Hepatocyte (in vitro differentiated cells): ENCODE measurements around the gene NAA11. TPM values are rescaled to one million over a fixed set of nuclear protein-coding genes. Genes with fewer than 3 reads are reported as not detected.

Experiments used
- DNase-seq: peaks from one replicate; pipeline ENCODE4 v3.0.0-alpha.2; 2016; ENCODE audit warnings: low spot score
- H2AFZ ChIP-seq: fragments of 200-600 bp; sonication (generic); 2 replicates; pipeline ENCODE4 v1.6.0; 2016; ENCODE audit warnings: antibody characterized with exemption, mild to moderate bottlenecking
- H3K27ac ChIP-seq: fragments of 200-600 bp; sonication (generic); 2 replicates; pipeline ENCODE4 v1.5.1; 2016; ENCODE audit warnings: mild to moderate bottlenecking
- H3K27me3 ChIP-seq: fragments of 200-600 bp; sonication (generic); 2 replicates; pipeline ENCODE4 v1.6.1; 2016
- H3K36me3 ChIP-seq: fragments of 200-600 bp; sonication (generic); replicated peaks from 2 replicates; pipeline ENCODE4 v1.5.1; 2016; ENCODE audit warnings: low read depth; ENCODE audit not compliant: insufficient read depth
- H3K4me1 ChIP-seq: fragments of 200-600 bp; sonication (generic); 2 replicates; pipeline ENCODE4 v1.5.1; 2016; ENCODE audit warnings: mild to moderate bottlenecking, moderate library complexity; ENCODE audit not compliant: insufficient read depth
- H3K4me2 ChIP-seq: fragments of 200-600 bp; sonication (generic); 2 replicates; pipeline ENCODE4 v1.6.0; 2016
- H3K4me3 ChIP-seq: fragments of 200-600 bp; sonication (generic); 2 replicates; pipeline ENCODE4 v1.5.1; 2016; ENCODE audit warnings: mild to moderate bottlenecking
- H3K79me2 ChIP-seq: fragments of 200-600 bp; sonication (generic); 2 replicates; pipeline ENCODE4 v1.6.0; 2017; ENCODE audit warnings: mild to moderate bottlenecking
- H3K9me2 ChIP-seq: fragments of 200-600 bp; sonication (generic); replicated peaks from 2 replicates; pipeline ENCODE4 v1.6.0; 2017; ENCODE audit warnings: mild to moderate bottlenecking; ENCODE audit not compliant: insufficient read depth
- H3K9me3 ChIP-seq: fragments of 200-600 bp; sonication (generic); 2 replicates; pipeline ENCODE4 v1.5.1; 2016; ENCODE audit warnings: low read depth, mild to moderate bottlenecking
- H4K20me1 ChIP-seq: fragments of 200-600 bp; sonication (generic); 2 replicates; pipeline ENCODE4 v1.6.0; 2016; ENCODE audit warnings: mild to moderate bottlenecking; ENCODE audit not compliant: insufficient read depth, poor library complexity, severe bottlenecking
- CTCF ChIP-seq: fragments of 200-600 bp; sonication (generic); IDR thresholded peaks from 2 replicates; pipeline ENCODE4 v1.5.1; 2016; ENCODE audit warnings: antibody characterized with exemption, mild to moderate bottlenecking; ENCODE audit not compliant: poor library complexity
- EZH2 ChIP-seq: fragments of 200-600 bp; sonication (generic); IDR thresholded peaks from 2 replicates; pipeline ENCODE4 v1.6.1; 2016; ENCODE audit warnings: antibody characterized with exemption, mild to moderate bottlenecking, borderline replicate concordance
- EZH2phosphoT487 ChIP-seq: fragments of 200-600 bp; sonication (generic); IDR thresholded peaks from one replicate; pipeline ENCODE4 v1.6.1; 2018; ENCODE audit warnings: antibody characterized with exemption, mild to moderate bottlenecking, low read depth, moderate library complexity; ENCODE audit not compliant: unreplicated experiment, severe bottlenecking
- WGBS: methylation state at CpG from one replicate; pipeline ENCODE4 v1.1.6; 2016; ENCODE audit warnings: low lambda C conversion rate; ENCODE audit errors: missing lambda C conversion rate; 5-methylcytosine and 5-hydroxymethylcytosine counted together
- polyA plus RNA-seq: library from polyadenylated mRNA; unstranded; fragments of >200 nt; fragmentation: Nextera tagmentation; extraction: Ambion mirVana; gene quantifications from 2 replicates; pipeline ENCODE4 v1.2.1, GENCODE V29; 2016
- total RNA-seq: library from RNA; depleted of rRNA; stranded (reverse); fragments of >200 nt; gene quantifications from 2 replicates; pipeline ENCODE4 v1.2.3, GENCODE V29; 2014

The NAA11 gene
- total and polyA plus RNA-seq, 2 experiments from 2014 or later: not detected

- Histone ChIP-seq H3K9me3 (no peaks in the 10 kb centered on the region), H3K27me3 (no peaks in the 10 kb centered on the region), H3K27ac (no peak overlapping the region), H3K79me2 (no peaks in the 10 kb centered on the region), H3K4me1 (no peaks in the 10 kb centered on the region), H3K4me2 (no peak overlapping the region), H4K20me1 (no peaks in the 10 kb centered on the region), H3K4me3 (no peak overlapping the region), H3K9me2 (no peaks in the 10 kb centered on the region), H2AFZ (no peak overlapping the region), H3K36me3 (no peaks in the 10 kb centered on the region)
- no peak for DNase-seq
- 96% methylated on average over 1 of the region's 1 CpG for WGBS
- TF ChIP-seq EZH2 (no peak), EZH2phosphoT487 (no peak), CTCF (no peak)
These were observed 16.9 kb downstream of the NAA11 start for GRCh38 chr4:79308971-79309370.

- no peaks in the 10 kb centered on the region for H4K20me1 ChIP-seq
- H3K4me3 ChIP-seq: no peak overlapping the region
- H3K79me2 ChIP-seq: no peaks in the 10 kb centered on the region
- WGBS: 62% methylated on average over 4 of the region's 4 CpGs
- no peaks in the 10 kb centered on the region for H3K36me3 ChIP-seq
- no peak overlapping the region for H3K4me2 ChIP-seq
- TF ChIP-seq EZH2phosphoT487 (no peak), CTCF (no peak), EZH2 (no peak)
- no peaks in the 10 kb centered on the region for H3K4me1 ChIP-seq
- H3K9me3 ChIP-seq: no peaks in the 10 kb centered on the region
- no peak for DNase-seq
- no peaks in the 10 kb centered on the region for H3K9me2 ChIP-seq
- no peak overlapping the region for H3K27ac ChIP-seq
- no peak overlapping the region for H2AFZ ChIP-seq
- H3K27me3 ChIP-seq: no peaks in the 10 kb centered on the region
These were observed 17.7 kb downstream of the NAA11 start for GRCh38 chr4:79308137-79308536.

- no peaks in the 10 kb centered on the region for H3K9me2 ChIP-seq
- H3K36me3 ChIP-seq: no peaks in the 10 kb centered on the region
- no peaks in the 10 kb centered on the region for H3K4me1 ChIP-seq
- no peaks in the 10 kb centered on the region for H3K27me3 ChIP-seq
- no peak overlapping the region for H2AFZ ChIP-seq
- H4K20me1 ChIP-seq: no peaks in the 10 kb centered on the region
- no peak for DNase-seq
- no peaks in the 10 kb centered on the region for H3K9me3 ChIP-seq
- H3K4me2 ChIP-seq: no peak overlapping the region
- no peak overlapping the region for H3K27ac ChIP-seq
- no peak for TF ChIP-seq EZH2phosphoT487
- TF ChIP-seq CTCF: no peak
- no peak for TF ChIP-seq EZH2
- no peaks in the 10 kb centered on the region for H3K79me2 ChIP-seq
- H3K4me3 ChIP-seq: no peak overlapping the region
- 74% methylated on average over 3 of the region's 3 CpGs for WGBS
These were observed 19.1 kb downstream of the NAA11 start for GRCh38 chr4:79306795-79307194.

- Histone ChIP-seq H3K9me2 (no peaks in the 10 kb centered on the region), H3K36me3 (no peaks in the 10 kb centered on the region), H3K27me3 (no peaks in the 10 kb centered on the region), H3K4me3 (no peak overlapping the region), H3K79me2 (no peaks in the 10 kb centered on the region), H3K27ac (no peak overlapping the region), H3K9me3 (no peaks in the 10 kb centered on the region), H3K4me1 (no peaks in the 10 kb centered on the region), H3K4me2 (no peak overlapping the region), H4K20me1 (no peaks in the 10 kb centered on the region), H2AFZ (no peak overlapping the region)
- 82% methylated on average over 2 of the region's 2 CpGs for WGBS
- no peak for DNase-seq
- TF ChIP-seq CTCF (no peak), EZH2phosphoT487 (no peak), EZH2 (no peak)
These were observed 25.6 kb downstream of the NAA11 start for GRCh38 chr4:79300280-79300679.
